Measurements from ENCODE around the gene ST7. TPM values are rescaled to one million over a fixed set of nuclear protein-coding genes. Genes with fewer than 3 reads are reported as not detected.
"Not testable (repeated sequence)": the region's sequence is repeated elsewhere in the genome, so short reads cannot be mapped to it uniquely, and the experiment has no call there.

The ST7 gene
- polyA plus RNA-seq, 5 donors = 44.7 to 61.6 (median 54.7) TPM

- no peak for DNase-seq
These were observed 267.5 kb downstream of the ST7 start for GRCh38 chr7:117220836-117221235.

GRCh38 chr7:117225536-117225935 lies 272.2 kb downstream of the ST7 start:
- DNase-seq = peak in 1 of 2 donors; percentile 5

GRCh38 chr7:117227091-117227490 lies 273.8 kb downstream of the ST7 start:
- peak in 1 of 2 donors; percentile 19 for DNase-seq

GRCh38 chr7:117229350-117229749 lies 276.0 kb downstream of the ST7 start:
- DNase-seq = no peak

- no peak for DNase-seq
These were observed 277.2 kb downstream of the ST7 start for GRCh38 chr7:117230276-117231046.

- DNase-seq = no peak
These were observed 277.7 kb downstream of the ST7 start for GRCh38 chr7:117231047-117231359.

GRCh38 chr7:117237646-117238045 lies 284.3 kb downstream of the ST7 start:
- no peak for DNase-seq

- DNase-seq = no peak
These were observed 285.2 kb downstream of the ST7 start for GRCh38 chr7:117238472-117238871.

- DNase-seq = no peak
These were observed 285.6 kb downstream of the ST7 start for GRCh38 chr7:117238937-117239336.

GRCh38 chr7:117241088-117241487 lies 287.8 kb downstream of the ST7 start:
- DNase-seq = no peak

GRCh38 chr7:117243390-117243789 lies 290.1 kb downstream of the ST7 start:
- no peak for DNase-seq

- DNase-seq = not testable (repeated sequence)
These were observed 292.4 kb downstream of the ST7 start for GRCh38 chr7:117245703-117246102.

- no peak for DNase-seq
These were observed 294.5 kb downstream of the ST7 start for GRCh38 chr7:117247809-117248208.

GRCh38 chr7:117248829-117249228 lies 295.5 kb downstream of the ST7 start:
- DNase-seq = no peak

GRCh38 chr7:117249696-117250095 lies 296.4 kb downstream of the ST7 start:
- DNase-seq = no peak

- DNase-seq = no peak
These were observed 296.9 kb downstream of the ST7 start for GRCh38 chr7:117250245-117250644.

- DNase-seq = no peak
These were observed 297.5 kb downstream of the ST7 start for GRCh38 chr7:117250801-117251200.

- no peak for DNase-seq
These were observed 298.4 kb downstream of the ST7 start for GRCh38 chr7:117251687-117252086.

- no peak for DNase-seq
These were observed 306.3 kb downstream of the ST7 start for GRCh38 chr7:117259615-117260014.

- no peak for DNase-seq
These were observed 309.2 kb downstream of the ST7 start for GRCh38 chr7:117262546-117262945.

- no peak for DNase-seq
These were observed 311.4 kb downstream of the ST7 start for GRCh38 chr7:117264716-117265115.

- no peak for DNase-seq
These were observed 316.1 kb downstream of the ST7 start for GRCh38 chr7:117269417-117269816.

- no peak for DNase-seq
These were observed 316.6 kb downstream of the ST7 start for GRCh38 chr7:117269886-117270285.

- DNase-seq = no peak
These were observed 317.1 kb downstream of the ST7 start for GRCh38 chr7:117270371-117270770.
